ENCODE measurements around the gene RHOF.
A peak's percentile ranks its signal among the peaks of the same experiment; 100 is the strongest.

Gene RHOF

GRCh38 chr12:121803861-121804416 lies 10.5 kb upstream of the RHOF start, which contains the start of gene SETD1B:
Gene SETD1B (plus strand): TSS chr12:121804009. CDS start chr12:121804738, 729 bp downstream.
- H3K36me3 ChIP-seq (ENCODE audit: control insufficient read depth, insufficient read depth, low read length): peaks cover 5% of the 10 kb centered on the region
- no peaks in the 10 kb centered on the region for H3K27me3 ChIP-seq (ENCODE audit: control insufficient read depth, insufficient read depth, low read length, poor library complexity, severe bottlenecking)
- H3K4me3 ChIP-seq (ENCODE audit: insufficient read depth, low read depth, low read length): peak within 1 kb of the TSS; percentile 93
- WGBS, 2 experiments: 0 to 1% methylated on average over 74 of the region's 74 CpGs
- peak within 1 kb of the TSS; percentile 99 for H3K27ac ChIP-seq (ENCODE audit: insufficient read depth, low read depth, low read length, poor library complexity, severe bottlenecking)
- H3K9me3 ChIP-seq (ENCODE audit: control insufficient read depth, low read length): no peaks in the 10 kb centered on the region
- peaks cover 12% of the 10 kb centered on the region for H3K4me1 ChIP-seq (ENCODE audit: control insufficient read depth, insufficient read depth, low read length)

DNA sequence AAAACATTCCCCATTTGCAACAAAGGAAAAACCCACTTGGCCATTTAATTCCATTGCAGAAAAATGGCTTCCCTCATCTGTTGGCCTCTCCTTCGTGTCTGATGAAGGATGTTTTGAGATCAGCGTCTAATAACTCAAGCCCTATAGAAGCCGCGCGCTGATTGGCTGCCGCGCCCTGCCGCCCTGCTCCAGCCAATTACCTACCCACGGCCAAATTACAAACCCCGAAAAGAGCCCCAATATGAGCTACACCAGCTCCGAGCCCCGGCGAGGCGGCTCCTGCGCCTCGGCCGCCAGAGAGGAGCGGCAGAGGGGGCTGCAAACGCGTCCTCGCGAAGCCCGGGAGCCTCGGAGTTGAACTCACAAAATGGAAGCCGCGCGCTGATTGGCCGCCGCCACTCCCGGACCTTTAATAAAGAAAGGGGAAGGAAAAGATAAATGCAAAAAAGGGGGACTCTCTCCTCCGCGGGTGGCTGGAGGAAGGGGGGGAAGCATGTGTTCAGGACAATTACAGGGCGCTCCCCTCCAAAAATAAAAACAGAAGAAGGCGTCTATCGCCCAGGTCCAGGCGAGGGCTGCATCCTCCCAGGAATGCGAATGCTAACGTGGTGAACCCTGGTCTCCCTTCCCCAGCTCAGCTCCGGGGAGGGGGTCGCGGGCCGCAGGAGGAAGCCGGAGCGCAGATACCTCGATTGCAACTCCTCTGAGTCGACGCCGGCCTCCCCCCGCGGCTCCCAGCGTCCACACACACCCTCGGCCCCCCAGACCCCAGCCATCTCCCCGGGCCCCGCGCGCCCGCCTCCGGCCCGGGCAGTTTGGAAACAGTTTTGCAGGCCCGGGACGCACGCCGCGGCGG lies 9.6 kb upstream of the RHOF start:
- Histone ChIP-seq H3K27me3 (ENCODE audit: control insufficient read depth, insufficient read depth, low read length, poor library complexity, severe bottlenecking) (no peaks in the 10 kb centered on the region), H3K4me1 (ENCODE audit: control insufficient read depth, insufficient read depth, low read length) (peaks cover 21% of the 10 kb centered on the region), H3K36me3 (ENCODE audit: control insufficient read depth, insufficient read depth, low read length) (peaks cover 1% of the 10 kb centered on the region), H3K4me3 (ENCODE audit: insufficient read depth, low read depth, low read length) (peak overlapping the region; percentile 93), H3K27ac (ENCODE audit: insufficient read depth, low read depth, low read length, poor library complexity, severe bottlenecking) (peak overlapping the region; percentile 99), H3K9me3 (ENCODE audit: control insufficient read depth, low read length) (no peaks in the 10 kb centered on the region)
- 0% methylated on average over 65 of the region's 65 CpGs for WGBS, 2 experiments

GRCh38 chr12:121802485-121802842 lies 9.0 kb upstream of the RHOF start:
- Histone ChIP-seq H3K27ac (ENCODE audit: insufficient read depth, low read depth, low read length, poor library complexity, severe bottlenecking) (peak overlapping the region; percentile 99), H3K4me1 (ENCODE audit: control insufficient read depth, insufficient read depth, low read length) (peaks cover 27% of the 10 kb centered on the region), H3K36me3 (ENCODE audit: control insufficient read depth, insufficient read depth, low read length) (no peaks in the 10 kb centered on the region), H3K27me3 (ENCODE audit: control insufficient read depth, insufficient read depth, low read length, poor library complexity, severe bottlenecking) (no peaks in the 10 kb centered on the region), H3K4me3 (ENCODE audit: insufficient read depth, low read depth, low read length) (peak overlapping the region; percentile 93), H3K9me3 (ENCODE audit: control insufficient read depth, low read length) (no peaks in the 10 kb centered on the region)
- 0% methylated on average over 1 of the region's 1 CpG for WGBS, 2 experiments

GRCh38 chr12:121801595-121802484 lies 8.4 kb upstream of the RHOF start:
- H3K4me3 ChIP-seq (ENCODE audit: insufficient read depth, low read depth, low read length): peak overlapping the region; percentile 93
- WGBS, 2 experiments: 0 to 1% methylated on average over 13 to 16 of the region's 18 CpGs

DNA sequence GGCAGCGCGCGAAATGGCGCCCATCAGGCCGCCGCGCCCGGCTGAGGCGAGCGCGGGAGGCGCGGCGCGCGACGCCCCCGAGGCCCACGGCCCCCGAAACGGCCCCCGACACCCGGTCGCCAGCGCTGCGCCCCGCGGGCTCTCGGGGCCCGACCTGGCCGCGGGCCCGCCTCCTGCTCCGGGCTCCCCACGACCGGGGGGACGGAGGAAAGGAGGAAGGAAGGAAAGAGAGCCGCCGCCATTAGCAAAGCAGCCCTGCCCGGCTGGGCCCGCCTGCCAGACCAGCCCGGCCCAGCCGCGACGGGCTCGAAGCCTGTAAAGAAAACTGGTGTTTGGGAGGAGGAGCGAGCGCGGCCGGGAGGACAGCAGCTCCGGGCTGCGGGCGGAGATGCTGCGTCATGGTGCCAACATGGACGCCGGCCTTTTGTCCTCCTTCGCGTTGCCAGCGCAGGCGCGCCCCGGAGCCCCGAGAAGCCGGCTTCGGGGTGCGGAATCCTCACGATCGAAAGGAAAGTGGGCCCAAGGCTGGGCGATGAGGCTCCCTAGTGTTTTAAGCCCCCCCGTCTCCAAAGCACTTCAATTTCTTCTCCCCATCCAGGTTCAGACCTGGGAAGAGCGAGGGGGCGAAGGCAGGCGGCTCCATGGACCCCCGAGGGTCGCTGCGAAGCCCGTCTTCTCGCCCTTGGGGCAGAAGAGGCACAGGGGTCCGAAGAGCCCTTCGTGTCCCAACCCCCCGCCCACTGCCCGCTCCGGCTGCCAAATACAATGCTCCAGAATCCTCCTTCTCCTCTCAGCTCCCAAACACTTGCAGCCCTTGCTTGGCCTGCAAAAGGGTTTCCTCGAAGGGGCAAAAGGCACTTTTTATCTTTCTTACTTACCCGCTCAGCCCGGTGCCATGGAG lies 7.5 kb upstream of the RHOF start:
- Histone ChIP-seq H3K27me3 (ENCODE audit: control insufficient read depth, insufficient read depth, low read length, poor library complexity, severe bottlenecking) (no peaks in the 10 kb centered on the region), H3K4me3 (ENCODE audit: insufficient read depth, low read depth, low read length) (peak overlapping the region; percentile 93), H3K36me3 (ENCODE audit: control insufficient read depth, insufficient read depth, low read length) (peaks cover 4% of the 10 kb centered on the region), H3K9me3 (ENCODE audit: control insufficient read depth, low read length) (no peaks in the 10 kb centered on the region), H3K27ac (ENCODE audit: insufficient read depth, low read depth, low read length, poor library complexity, severe bottlenecking) (peak overlapping the region; percentile 99), H3K4me1 (ENCODE audit: control insufficient read depth, insufficient read depth, low read length) (peaks cover 23% of the 10 kb centered on the region)
- WGBS, 2 experiments: 0 to 1% methylated on average over 84 to 86 of the region's 86 CpGs

More at GRCh38 chr12:121801595-121802484, 8.4 kb upstream of the RHOF start:
- no peaks in the 10 kb centered on the region for H3K36me3 ChIP-seq (ENCODE audit: control insufficient read depth, insufficient read depth, low read length)
- no peaks in the 10 kb centered on the region for H3K27me3 ChIP-seq (ENCODE audit: control insufficient read depth, insufficient read depth, low read length, poor library complexity, severe bottlenecking)
- H3K27ac ChIP-seq (ENCODE audit: insufficient read depth, low read depth, low read length, poor library complexity, severe bottlenecking): peak overlapping the region; percentile 99
- H3K4me1 ChIP-seq (ENCODE audit: control insufficient read depth, insufficient read depth, low read length): peaks cover 30% of the 10 kb centered on the region
- no peaks in the 10 kb centered on the region for H3K9me3 ChIP-seq (ENCODE audit: control insufficient read depth, low read length)

- Histone ChIP-seq H3K27ac (ENCODE audit: insufficient read depth, low read depth, low read length, poor library complexity, severe bottlenecking) (peak overlapping the region; percentile 91), H3K9me3 (ENCODE audit: control insufficient read depth, low read length) (no peaks in the 10 kb centered on the region), H3K4me3 (ENCODE audit: insufficient read depth, low read depth, low read length) (peak overlapping the region; percentile 93), H3K27me3 (ENCODE audit: control insufficient read depth, insufficient read depth, low read length, poor library complexity, severe bottlenecking) (no peaks in the 10 kb centered on the region), H3K36me3 (ENCODE audit: control insufficient read depth, insufficient read depth, low read length) (peaks cover 7% of the 10 kb centered on the region), H3K4me1 (ENCODE audit: control insufficient read depth, insufficient read depth, low read length) (peaks cover 29% of the 10 kb centered on the region)
- 0 to 1% methylated on average over 84 of the region's 84 CpGs for WGBS, 2 experiments
These were observed 6.6 kb upstream of the RHOF start for GRCh38 chr12:121799842-121800693.

DNA sequence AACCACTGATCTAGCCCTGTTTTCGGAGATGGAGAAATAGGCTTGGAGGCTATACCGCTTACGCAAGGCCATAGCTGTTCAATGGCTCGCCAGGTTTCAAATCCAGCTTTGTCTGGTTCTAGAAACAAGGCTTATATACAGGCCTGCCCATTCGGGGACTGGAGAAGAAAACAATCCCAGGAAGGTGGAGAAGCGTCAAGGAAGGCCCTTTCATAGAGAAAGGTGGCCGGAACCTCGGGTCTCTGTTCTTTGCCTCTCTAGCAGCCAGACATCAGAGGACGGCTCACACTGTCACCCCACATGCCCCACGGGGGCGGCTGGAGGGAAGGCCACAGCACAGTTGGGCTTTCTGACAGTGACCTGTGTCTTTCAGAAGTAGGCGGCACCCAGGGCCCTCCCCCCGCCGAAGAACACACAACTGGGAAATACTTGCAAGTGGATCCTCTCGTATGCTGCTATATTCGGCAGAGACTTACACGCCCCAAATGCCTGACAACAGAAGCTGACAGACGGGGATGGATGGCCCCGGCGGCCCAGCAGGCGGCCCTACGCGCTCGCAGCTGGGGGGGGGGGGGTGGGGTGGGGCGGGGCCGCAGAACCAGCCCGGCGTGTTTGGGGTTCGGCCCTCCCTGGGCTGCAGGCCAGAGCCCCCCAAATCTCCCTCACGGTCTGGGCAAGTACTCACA lies 5.8 kb upstream of the RHOF start:
- H3K27ac ChIP-seq (ENCODE audit: insufficient read depth, low read depth, low read length, poor library complexity, severe bottlenecking): peak overlapping the region; percentile 91
- no peaks in the 10 kb centered on the region for H3K27me3 ChIP-seq (ENCODE audit: control insufficient read depth, insufficient read depth, low read length, poor library complexity, severe bottlenecking)
- no peaks in the 10 kb centered on the region for H3K9me3 ChIP-seq (ENCODE audit: control insufficient read depth, low read length)
- H3K36me3 ChIP-seq (ENCODE audit: control insufficient read depth, insufficient read depth, low read length): peaks cover 7% of the 10 kb centered on the region
- 19 to 21% methylated on average over 22 to 23 of the region's 30 CpGs for WGBS, 2 experiments
- H3K4me1 ChIP-seq (ENCODE audit: control insufficient read depth, insufficient read depth, low read length): peaks cover 29% of the 10 kb centered on the region
- peak overlapping the region; percentile 93 for H3K4me3 ChIP-seq (ENCODE audit: insufficient read depth, low read depth, low read length)

GRCh38 chr12:121798787-121799155 lies 5.3 kb upstream of the RHOF start:
- H3K27me3 ChIP-seq (ENCODE audit: control insufficient read depth, insufficient read depth, low read length, poor library complexity, severe bottlenecking): peaks cover 2% of the 10 kb centered on the region
- no peaks in the 10 kb centered on the region for H3K9me3 ChIP-seq (ENCODE audit: control insufficient read depth, low read length)
- H3K27ac ChIP-seq (ENCODE audit: insufficient read depth, low read depth, low read length, poor library complexity, severe bottlenecking): no peak overlapping the region
- peak overlapping the region; percentile 93 for H3K4me3 ChIP-seq (ENCODE audit: insufficient read depth, low read depth, low read length)
- 65 to 70% methylated on average over 10 of the region's 10 CpGs for WGBS, 2 experiments
- peaks cover 29% of the 10 kb centered on the region for H3K4me1 ChIP-seq (ENCODE audit: control insufficient read depth, insufficient read depth, low read length)
- peaks cover 7% of the 10 kb centered on the region for H3K36me3 ChIP-seq (ENCODE audit: control insufficient read depth, insufficient read depth, low read length)

All from ectodermal cell (in vitro differentiated cells).